ENCODE data around the gene GNPTAB.
"Not testable (repeated sequence)": the region's sequence is repeated elsewhere in the genome, so short reads cannot be mapped to it uniquely, and the experiment has no call there.

The GNPTAB gene

DNA sequence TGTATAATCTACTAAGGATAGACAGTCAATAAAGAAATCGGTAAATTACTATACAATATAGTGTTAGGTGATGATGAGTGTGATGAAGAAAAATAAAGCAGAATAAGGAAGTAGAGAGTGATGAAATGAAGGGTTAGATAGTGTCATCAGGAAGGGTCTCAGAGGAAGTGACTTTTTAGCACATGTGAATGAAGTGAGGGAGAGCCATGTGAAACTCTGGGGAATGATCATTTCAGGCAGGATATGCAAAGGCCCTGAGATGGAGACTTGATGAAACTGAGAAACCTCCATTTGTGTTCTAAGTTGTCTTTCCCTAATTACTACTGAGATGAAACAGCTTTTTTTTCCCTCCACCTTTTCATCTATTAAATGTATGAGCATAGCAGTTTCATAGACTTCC is 19.4 kb upstream of the GNPTAB start:
- DNase-seq, result no peak

DNA sequence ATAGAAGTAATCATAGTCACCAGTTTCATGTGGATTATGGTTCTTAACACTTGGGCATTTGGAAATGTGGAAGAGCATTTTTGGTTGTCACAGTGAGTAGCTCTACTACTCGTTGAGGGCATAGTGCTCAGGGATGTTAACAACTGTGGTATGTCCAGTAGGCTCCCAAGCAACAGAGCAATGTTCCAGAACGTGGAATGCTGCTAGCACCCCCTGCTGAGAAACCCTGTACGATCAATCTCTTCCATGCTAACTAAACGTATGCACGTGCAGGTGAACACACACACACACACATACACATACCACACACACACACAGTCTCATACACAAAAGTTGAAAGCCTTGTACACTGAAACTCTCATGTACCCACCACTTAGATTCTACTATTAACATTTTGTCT is 16.6 kb upstream of the GNPTAB start:
- DNase-seq, result no peak

DNA sequence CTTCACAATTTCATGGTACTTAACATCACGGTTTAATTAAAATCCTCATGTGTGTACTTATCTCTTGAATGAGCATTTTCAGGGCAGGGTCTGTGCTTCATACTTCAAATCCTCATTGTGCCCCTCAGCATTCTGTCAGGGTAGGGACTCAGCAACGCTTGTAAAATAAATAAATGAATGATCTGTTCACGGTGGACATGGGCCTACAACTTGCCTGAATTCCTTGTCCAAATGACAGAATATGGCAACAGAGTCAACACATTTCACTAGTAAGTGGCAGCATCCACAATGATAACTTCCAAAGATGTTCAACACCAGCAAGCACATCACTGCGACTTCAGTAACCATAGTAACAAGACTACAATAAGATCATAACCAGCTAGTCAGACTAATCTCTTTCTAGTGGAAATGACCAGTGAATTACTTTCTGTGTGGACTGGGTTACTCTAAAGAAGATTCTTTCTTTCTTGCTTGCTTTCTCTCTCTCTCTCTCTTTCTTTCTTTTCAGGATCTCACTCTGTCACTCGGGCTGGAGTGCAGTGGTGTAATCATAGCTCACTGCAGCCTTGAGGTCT is 14.5 kb upstream of the GNPTAB start:
- DNase-seq, result no peak

DNA sequence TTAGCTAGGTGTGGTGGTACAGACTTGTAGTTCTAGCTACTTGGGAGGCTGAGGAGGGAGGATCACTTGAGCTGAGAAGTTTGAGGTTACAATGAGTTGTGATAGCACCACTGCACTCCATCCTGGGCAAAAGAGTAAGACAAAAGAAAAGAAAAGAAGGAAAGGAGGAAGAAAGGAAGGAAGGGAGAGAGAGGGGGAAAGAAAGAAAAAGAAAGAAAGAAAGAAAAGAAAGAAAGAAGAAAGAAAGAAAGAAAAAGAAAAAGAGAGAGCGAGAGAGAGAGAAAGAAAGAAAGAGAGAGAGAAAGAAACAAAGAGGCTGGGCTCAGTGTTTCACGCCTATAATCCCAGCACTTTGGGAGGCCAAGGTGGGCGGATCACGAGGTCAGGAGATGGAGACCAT is 10.3 kb upstream of the GNPTAB start:
- no peak for DNase-seq

DNA sequence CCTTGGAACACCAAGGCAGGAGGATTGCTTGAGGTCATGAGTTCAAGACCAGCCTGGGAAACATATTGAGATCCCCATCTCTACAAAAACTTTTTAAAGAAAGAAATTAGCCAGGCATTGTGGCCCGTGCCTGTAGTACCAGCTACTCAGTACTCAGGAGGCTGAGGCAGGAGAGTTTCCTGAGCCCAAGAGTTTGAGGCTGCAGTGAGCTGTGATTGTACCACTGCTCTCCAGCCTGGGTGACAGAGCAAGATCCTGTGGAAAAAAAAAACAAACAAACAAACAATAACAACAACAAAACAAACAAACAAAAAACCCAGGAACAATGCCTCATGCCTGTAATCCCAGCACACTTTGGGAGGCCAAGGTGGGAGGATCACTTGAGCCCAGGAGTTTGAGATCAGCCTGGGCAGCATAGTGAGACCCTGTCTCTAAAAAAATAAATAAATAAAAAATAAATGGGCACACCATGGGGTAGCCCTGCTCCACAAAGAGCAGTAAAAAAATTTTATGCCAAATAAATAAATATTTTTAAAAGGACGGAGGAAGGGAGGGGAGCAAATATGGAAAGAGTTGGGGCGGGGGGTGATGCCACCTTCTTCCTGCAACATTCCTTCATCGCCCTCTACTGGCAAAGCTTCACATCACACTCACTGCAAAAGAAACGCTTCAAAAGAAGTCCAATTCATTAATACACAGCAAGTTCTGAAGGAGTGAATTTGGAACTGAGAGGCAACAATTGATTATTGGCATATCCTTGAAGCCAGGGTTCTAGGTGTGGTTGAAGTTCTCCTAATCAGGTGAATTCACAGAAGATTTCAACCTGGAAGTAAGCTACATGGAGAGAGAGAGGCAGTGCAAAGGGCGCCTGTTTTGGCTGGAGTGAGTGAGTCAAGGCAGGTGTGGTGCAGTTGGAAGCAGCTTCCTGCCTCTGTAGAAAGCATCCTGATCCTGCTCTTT is 8.8 kb upstream of the GNPTAB start:
- peak; percentile 54 to 79 for DNase-seq

DNA sequence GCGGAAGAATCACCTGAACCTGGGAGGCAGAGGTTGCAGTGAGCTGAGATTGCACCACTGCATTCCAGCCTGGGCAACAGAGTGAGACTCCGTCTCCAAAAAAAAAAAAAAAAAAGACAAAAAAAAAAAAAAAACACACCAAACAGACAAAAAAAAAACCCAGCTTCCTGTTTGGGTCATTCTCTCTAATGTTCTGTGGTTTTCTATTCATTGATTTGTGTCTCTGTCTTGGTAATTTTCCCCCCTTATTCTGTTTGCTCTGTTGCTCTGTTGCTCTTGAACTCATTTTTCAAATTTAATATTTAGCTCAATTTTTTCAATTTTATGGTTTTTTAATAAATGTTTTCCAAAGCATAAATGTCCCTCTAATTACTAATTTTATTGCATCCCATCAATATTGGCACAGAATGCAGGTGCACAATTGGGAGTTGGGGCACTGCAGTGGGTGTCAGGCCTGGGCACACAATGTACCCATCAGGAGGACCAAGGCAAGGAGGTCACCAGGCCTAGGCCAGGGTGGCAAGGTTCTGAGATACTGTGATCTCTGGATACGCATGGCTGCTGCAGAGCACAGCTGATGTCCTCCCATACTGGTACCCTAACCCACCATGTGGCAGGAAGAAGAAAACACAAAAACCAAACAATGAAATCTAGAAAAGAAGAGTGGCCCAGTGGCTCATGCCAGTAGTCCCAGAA is 8.0 kb upstream of the GNPTAB start:
- DNase-seq, result no peak

DNA sequence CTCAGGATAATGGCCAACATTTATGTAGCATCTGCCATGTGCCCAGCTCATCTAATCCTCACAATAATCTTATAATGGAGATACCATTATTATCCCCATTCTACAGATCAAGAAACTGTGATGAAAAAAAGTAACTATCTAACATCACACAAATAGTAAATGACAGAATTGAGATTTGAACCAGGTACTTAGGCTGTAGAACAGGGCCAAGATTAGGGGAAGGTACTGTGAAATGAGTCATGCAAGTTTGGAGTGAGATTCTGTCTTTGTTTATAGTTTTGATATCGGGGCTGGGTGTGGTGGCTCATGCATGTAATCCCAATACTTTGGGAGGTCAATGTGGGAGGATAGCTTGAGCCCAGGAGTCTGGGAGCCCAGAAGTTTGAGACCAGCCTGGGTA is 1.3 kb upstream of the GNPTAB start:
- no peak for DNase-seq

DNA sequence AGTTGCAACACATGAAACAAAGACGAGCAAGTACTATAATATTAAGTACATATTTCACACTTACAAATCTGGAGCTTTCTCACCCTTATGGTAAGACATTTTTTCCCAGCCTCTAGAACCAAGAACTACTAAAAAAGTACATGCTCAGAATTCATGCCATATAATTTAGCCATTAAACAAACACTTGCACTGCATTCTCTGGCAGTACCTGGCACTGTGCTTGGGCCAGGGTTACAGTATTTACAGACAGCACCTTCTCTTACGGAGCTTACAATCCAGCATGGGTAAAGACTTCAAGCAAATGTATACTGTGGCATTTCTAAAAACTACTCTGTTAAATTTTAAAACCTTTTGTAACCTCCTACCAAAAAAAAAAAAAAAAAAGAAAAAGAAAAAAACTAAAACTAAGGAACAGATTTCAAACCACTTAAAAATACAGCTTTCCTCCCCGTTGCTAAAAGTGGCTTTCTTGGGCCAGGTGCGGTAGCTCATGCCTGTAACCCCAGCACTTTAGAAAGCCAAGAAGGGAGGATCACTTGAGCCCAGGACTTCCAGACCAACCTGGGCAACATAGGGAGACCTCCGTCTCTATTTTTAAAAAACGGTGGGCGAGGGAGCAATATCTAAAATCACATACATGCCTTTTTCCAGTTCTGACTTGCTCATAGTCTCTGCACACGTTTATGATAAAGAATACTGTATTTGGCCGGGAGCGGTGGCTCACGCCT is 956 bp downstream of the GNPTAB start:
- no peak for DNase-seq

DNA sequence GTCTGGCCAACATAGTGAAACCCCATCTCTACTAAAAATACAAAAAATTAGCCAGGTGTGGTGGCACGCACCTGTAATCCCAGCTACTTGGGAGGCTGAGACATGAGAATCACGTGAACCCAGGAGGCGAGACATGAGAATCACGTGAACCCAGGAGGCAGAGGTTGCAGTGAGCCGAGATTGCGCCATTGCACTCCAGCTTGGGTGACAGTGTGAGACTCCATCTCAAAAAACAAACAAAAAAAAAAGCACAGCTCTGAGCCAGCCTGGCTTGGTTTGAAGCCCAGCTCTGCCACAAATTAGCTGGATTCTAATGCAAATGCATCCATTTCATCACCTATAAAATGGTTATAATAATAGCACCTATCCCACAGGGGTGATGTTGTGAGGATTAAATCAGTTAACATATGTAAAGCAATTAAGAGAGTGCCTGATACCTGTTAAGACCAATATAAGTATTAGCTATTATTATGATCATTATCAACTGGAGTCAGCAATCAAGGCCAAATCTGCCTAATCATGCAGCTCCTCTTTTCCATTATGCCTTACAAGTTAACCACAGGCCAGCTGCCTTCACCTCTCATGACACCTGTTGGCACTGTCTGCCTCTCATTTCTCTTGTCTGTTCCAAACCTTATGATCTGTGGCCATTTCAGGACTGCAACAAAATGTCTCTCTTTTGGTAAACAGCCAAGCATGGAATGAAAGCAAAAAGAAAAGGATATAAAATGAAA is 2.1 kb downstream of the GNPTAB start:
- no peak for DNase-seq

DNA sequence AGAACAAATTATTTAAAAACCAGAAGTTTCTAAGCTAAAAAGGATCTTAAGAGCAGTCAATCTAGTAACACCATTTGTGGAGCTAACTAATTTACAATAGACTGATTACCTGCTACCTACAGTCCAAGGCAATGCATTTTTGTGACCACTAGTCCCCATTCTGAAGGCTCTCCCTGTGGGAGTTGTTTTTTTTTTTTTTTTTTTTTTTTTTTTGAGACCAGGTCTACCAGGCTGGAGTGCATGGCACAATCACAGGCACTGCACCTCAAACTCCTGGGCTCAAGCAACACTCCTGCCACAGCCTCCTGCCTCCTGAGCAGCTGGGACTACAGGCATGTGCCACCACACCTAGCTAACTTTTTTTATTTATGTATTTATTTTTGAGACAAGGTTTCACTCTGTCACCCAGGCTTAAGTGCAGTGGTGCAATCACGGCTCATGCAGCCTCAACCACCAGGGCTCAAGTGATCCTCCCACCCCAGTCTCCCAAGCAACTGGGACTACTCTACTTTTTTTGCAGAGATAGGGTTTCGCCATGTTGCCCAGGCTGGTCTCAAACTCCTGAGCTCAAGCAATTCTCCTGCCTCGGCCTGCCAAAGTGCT is 3.9 kb downstream of the GNPTAB start:
- DNase-seq, result no peak

DNA sequence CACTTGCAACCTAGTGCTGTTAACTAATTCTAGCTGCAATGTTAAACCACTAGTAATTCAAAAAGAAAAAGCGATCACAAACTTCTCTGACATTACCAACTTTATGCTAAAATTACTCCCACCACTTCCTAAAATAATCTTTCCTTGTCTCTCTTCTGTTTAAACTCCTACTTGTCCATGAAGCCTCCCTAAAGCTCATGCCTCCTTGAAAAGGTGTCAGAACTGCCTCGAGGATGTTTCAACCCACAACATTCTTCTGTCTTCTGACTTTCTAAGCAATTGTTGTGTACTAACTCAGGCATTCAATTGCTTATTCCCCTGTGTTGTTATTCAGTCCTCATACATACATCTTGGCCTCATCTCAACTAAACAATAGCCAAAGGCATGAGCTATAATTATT is 5.9 kb downstream of the GNPTAB start:
- DNase-seq, result no peak

DNA sequence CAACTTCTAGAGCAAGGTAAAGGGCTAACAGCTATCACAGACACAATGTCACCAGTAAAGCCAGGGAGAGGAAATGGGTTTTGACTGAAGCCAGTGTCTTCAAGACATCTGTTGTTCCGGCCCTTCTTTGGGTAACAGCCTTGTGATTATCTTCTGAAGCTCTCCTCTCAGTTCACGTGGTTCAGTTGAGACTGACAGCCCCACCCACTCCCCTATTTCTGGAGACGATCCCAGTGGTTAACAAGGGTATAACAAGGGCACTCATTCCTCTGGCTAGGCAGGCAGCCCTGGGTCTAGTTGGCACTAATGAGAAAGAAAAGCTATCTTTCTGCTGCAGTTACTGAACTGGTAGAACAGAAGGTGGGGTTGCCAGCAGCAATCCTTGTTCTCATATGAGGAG is 6.9 kb downstream of the GNPTAB start:
- peak; percentile 56 to 64 for DNase-seq

DNA sequence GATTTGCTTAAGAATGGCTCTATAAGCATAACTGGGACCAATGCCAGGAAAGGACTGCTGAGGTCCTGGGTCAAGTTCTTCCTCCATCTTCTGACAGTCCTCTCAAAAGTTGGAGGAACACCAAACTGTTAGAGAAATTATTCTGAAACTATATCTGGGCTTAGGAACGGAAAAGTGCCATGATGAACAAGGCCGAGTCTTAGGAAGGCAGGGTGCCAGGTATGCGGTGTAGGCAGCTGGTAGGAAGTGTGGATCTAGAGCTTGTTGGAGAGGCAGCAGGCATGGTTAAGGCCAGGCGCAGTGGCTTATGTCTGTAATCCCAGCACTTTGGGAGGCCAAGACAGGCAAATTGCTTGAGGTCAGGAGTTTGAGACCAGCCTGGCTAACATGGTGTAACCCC is 7.7 kb downstream of the GNPTAB start:
- no peak for DNase-seq

DNA sequence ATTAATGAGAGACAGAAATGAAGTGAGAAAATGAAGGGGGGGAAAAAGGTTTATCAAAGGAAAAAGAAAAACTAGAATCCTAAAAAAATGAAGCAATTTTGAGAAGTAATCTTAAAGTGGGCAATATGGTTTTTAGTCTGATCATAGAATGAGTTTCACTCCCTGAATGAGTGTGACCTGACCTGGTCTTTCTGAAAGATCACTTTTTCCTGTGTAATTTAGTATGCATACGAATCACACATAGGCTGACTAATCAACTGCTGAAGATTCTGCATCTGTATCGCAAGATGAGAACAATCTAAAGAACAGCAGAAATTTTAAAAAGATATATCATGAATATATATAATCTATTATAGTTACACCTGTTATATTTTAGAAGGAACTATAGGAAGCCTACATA is 11.3 kb downstream of the GNPTAB start:
- DNase-seq, result no peak

DNA sequence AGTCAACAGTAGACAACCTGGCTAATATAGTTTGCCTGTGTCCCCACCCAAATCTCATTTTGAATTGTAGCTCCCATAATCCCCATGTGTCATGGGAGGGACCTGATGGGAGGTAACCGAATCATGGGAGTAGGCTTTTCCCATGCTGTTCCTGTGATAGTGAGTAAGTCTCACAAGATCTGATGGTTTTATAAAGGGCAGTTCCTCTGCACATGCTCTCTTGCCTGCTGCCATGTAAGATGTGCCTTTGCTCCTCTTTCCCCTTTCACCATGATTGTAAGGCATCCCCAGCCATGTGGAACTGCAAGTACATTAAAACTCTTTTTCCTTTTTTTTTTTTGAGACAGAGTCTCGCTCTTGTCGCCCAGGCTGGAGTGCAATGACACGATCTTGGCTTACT is 12.1 kb downstream of the GNPTAB start:
- not testable (repeated sequence) for DNase-seq

DNA sequence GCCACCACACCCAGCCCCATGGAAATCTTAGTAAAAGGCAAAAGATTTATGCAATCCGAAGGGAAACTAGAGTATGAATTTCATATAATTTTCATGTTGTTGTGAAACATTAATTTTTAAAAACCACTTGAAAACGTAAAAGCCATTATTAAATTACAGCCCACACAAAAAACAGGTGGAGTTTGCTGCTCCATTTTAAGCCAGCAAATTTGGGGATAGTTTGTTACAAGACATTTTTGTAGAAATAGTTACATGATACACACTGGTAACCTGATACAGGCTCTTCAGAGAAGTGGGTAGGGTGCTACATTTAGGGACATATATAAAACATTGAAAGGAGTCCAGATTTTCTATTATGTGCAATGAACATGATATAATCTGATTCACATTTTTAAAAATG is 17.6 kb downstream of the GNPTAB start:
- no peak for DNase-seq

DNA sequence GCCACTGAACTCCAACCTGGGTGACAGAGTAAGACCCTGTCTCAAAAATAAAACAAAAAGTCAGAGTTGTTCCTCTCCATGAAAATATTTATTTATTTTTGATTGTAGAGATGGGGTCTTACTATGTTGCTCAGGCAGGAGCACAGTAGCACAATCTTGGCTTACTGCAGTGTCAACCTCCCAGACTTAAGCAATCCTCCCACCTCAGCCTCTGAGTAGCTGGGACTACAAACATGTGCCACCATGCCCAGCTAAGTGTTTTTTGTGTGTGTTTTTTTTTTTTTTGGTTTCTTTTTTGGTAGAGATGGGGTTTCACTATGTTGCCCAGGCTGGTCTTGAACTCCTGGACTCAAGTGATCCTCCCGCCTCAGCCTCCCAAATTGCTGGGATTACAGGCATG is 18.0 kb downstream of the GNPTAB start:
- not testable (repeated sequence) for DNase-seq

DNA sequence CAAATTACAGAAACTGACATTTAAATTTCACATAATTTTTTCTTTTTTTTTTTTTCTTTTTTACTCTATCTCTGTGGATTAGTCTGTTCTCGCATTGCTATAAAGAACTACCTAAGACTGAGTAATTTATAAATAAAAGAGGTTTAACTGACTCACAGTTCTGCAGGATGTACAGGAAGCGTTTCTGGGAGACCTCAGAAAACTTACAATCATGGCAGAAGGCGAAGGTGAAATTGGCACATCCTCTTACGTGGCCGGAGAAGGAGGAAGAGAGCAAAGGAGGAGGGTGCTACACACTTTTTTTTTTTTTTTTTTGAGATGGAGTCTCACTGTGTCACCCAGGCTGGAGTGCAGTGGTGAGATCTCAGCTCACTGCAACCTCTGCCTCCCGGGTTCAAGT is 19.4 kb downstream of the GNPTAB start:
- DNase-seq, result not testable (repeated sequence)

DNA sequence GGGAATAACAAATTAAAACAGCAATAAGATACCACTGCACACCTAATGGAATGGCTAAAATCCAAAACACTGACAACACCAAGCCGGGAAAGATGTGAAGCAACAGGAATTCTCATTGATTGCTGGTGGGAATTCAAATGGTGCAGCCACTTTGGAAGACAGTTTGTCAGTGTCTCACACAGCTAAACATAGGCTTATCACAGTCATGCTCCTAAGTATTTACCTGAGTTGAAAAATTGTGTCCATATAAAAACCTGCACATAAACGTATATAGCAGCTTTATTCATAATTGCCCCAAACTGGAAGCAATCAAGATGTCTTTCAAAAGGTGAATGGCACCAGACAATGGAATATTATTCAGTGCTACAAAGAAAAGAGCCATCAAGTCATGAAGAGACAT is 21.6 kb downstream of the GNPTAB start:
- DNase-seq, result no peak

DNA sequence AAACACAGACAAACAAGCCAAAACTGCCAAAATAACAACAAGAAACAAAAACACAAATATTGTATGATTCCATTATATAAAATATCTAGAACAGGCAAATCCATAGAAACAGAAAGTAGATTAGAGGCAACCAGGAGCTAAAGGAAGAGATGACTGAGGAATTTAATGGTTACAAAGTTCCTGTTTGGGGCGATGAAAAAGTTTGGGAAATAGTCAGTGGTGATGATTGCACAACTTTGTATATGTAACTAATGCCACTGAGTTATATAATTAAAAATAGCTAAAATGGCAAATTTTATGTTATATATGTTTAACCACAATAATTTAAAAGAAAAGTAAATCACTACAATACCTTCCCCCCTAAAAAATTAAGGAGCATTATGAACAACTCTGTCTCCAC is 24.5 kb downstream of the GNPTAB start:
- DNase-seq, result no peak

DNA sequence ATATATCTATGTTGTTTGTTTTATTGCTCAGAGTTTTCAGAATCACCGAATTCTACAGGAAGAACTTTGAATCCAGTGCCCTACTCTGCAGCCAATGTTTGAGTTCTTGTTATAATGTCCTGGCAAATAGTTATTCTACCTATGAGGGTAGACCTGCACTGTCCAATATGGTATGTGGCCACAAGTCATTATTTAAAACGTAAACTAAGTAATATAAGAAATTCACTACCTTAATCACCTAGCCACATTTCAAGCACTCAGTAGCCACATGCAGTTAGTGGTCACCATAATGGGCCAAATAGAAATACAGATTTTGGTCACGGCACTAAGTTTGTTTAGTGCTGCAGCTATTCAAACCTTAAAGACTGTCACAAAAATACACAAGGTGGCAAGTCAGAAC is 26.4 kb downstream of the GNPTAB start:
- DNase-seq, result no peak

DNA sequence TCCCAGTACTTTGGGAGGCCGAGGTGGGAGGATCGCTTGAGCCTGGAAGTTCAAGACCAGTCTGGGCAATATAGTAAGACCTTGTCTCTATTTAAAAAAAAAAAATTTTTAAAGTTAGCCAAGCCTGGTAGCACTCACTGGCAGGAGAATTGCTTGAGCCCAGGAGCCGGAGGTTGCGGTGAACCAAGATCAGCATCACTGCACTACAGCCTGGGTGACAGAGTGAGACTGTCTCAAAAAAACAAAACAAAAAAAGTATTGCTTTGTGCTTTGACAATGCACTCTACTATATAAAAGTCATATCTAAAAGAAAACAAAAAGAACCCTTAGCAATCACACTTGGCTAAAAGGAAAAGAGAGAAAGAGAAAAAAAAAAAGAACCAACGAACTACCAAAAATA is 26.8 kb downstream of the GNPTAB start:
- no peak for DNase-seq

Data from activated CD4-positive, alpha-beta T cell treated with anti-CD3 and anti-CD28 coated beads for 4 hours (primary cell).